Calu3 (cell line): ENCODE results near the gene MAN2A2. TPM values are rescaled to one million over a fixed set of nuclear protein-coding genes. Genes with fewer than 3 reads are reported as not detected.

Experiments
- BruUV-seq: library from RNA; stranded (reverse); fragments of 400-500 nt; replicated peaks from 2 replicates; lab custom pipeline; 2021; lab: Mats Ljungman, UMichigan
- CTCF ChIA-PET: fragments of 300-600 bp; sonication (Branson Sonifier 250); formaldehyde crosslinking; loops from one replicate; lab custom pipeline; 2022; ENCODE audit warnings: antibody characterized with exemption; lab: Charles Lee
- DNase-seq: peaks from one replicate; pipeline ENCODE4 v3.0.0; 2022
- H3K27ac Mint-ChIP-seq: one replicate; pipeline ENCODE4 v1.8.0; 2022; ENCODE audit warnings: mixed read lengths; ENCODE audit not compliant: unreplicated experiment
- H3K27me3 Mint-ChIP-seq: one replicate; pipeline ENCODE4 v1.8.0; 2022; ENCODE audit warnings: mixed read lengths; ENCODE audit not compliant: unreplicated experiment
- H3K36me3 Mint-ChIP-seq: one replicate; pipeline ENCODE4 v1.8.0; 2022; ENCODE audit warnings: mild to moderate bottlenecking, moderate library complexity, mixed read lengths; ENCODE audit not compliant: insufficient read depth, unreplicated experiment
- H3K4me1 Mint-ChIP-seq: one replicate; pipeline ENCODE4 v1.8.0; 2022; ENCODE audit warnings: mild to moderate bottlenecking, low read depth, mixed read lengths; ENCODE audit not compliant: unreplicated experiment
- H3K4me3 Mint-ChIP-seq: one replicate; pipeline ENCODE4 v1.8.0; 2022; ENCODE audit warnings: mild to moderate bottlenecking, low read depth, moderate library complexity, mixed read lengths; ENCODE audit not compliant: unreplicated experiment
- H3K9me3 Mint-ChIP-seq: one replicate; pipeline ENCODE4 v1.8.0; 2022; ENCODE audit warnings: low read depth, mixed read lengths; ENCODE audit not compliant: unreplicated experiment
- intact Hi-C: fragments of 100-400 bp; cut with micrococcal nuclease; formaldehyde crosslinking; loops from one replicate; pipeline ENCODE4 v1.10.0; 2022; ENCODE audit not compliant: unreplicated experiment
- total RNA-seq: library from RNA; stranded (reverse); gene quantifications from 2 replicates; pipeline ENCODE4 v1.2.3, GENCODE V29; 2022
- TF ChIP-seq, protein P1 (sequence below): fragments of 200-600 bp; IDR thresholded peaks from one replicate; pipeline ENCODE4 v1.8.0; 2022; ENCODE audit warnings: antibody characterized with exemption; ENCODE audit not compliant: unreplicated experiment

The MAN2A2 gene
- total RNA-seq, 1 experiment from 2014 or later: 58.5 TPM

DNA sequence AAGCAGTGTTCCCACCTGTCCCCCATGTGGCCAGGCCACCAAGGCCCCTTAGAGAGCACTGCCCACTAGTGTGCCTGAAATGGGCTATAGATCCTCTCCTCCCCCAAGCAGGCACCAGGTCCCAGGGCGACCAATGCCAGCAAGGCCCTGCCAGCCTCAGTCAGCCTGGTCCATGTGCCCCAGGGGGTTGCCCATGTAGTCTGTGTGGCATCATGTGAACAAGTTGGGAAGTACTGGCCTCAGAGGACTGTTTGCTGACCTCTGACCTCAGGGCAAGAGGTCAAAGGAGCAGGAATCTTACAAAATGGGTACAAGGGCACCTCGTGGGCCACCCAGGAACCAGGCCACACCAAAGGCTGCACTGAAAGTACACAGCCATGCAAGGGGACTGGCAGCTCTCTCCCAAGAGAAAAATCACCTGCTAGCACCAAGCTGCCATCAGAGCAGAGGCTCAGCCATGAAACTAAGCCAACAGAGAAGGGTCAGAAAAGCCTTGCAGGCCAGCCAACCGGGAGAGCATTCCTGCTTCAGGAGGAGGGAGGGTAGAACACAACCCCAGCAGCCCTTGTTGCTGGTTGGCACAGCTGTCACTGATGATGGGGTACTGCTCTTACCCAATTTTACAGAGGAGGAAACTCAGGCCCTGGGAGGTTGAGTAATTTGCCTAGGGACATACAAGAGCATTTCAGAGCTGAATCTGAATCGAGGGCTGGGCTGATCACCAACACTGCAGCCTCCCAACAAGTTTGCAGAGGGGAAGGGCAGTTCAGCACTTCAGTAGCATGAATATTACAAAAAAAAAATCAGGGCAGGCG is 39.9 kb upstream of the MAN2A2 start:
- no peak overlapping the region for H3K27ac Mint-ChIP-seq
- peaks cover 40% of the 10 kb centered on the region for H3K4me1 Mint-ChIP-seq
- H3K4me3 Mint-ChIP-seq: no peak overlapping the region
- DNase-seq: no peak
- H3K27me3 Mint-ChIP-seq: no peaks in the 10 kb centered on the region
- H3K36me3 Mint-ChIP-seq: peaks cover 3% of the 10 kb centered on the region
- CTCF ChIA-PET: no interaction called here
- no peaks in the 10 kb centered on the region for H3K9me3 Mint-ChIP-seq
- TF ChIP-seq, protein P1, sequence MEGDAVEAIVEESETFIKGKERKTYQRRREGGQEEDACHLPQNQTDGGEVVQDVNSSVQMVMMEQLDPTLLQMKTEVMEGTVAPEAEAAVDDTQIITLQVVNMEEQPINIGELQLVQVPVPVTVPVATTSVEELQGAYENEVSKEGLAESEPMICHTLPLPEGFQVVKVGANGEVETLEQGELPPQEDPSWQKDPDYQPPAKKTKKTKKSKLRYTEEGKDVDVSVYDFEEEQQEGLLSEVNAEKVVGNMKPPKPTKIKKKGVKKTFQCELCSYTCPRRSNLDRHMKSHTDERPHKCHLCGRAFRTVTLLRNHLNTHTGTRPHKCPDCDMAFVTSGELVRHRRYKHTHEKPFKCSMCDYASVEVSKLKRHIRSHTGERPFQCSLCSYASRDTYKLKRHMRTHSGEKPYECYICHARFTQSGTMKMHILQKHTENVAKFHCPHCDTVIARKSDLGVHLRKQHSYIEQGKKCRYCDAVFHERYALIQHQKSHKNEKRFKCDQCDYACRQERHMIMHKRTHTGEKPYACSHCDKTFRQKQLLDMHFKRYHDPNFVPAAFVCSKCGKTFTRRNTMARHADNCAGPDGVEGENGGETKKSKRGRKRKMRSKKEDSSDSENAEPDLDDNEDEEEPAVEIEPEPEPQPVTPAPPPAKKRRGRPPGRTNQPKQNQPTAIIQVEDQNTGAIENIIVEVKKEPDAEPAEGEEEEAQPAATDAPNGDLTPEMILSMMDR: no peak
- intact Hi-C loops: no loop called here
- BruUV-seq: no TSS peak

- H3K4me1 Mint-ChIP-seq: peaks cover 46% of the 10 kb centered on the region
- H3K36me3 Mint-ChIP-seq: peaks cover 5% of the 10 kb centered on the region
- no peaks in the 10 kb centered on the region for H3K27me3 Mint-ChIP-seq
- TF ChIP-seq, protein P1: no peak
- BruUV-seq: no TSS peak
- H3K4me3 Mint-ChIP-seq: no peak overlapping the region
- intact Hi-C loops: no loop called here
- no peak for DNase-seq
- CTCF ChIA-PET: interaction anchor here (0.5 kb wide), 1 partner anchor 10 kb away, joined by 3 read pairs; no protein-coding TSS in a partner anchor
- no peak overlapping the region for H3K27ac Mint-ChIP-seq
- no peaks in the 10 kb centered on the region for H3K9me3 Mint-ChIP-seq
Measured at GRCh38 chr15:90863987-90864386, 39.1 kb upstream of the MAN2A2 start.

GRCh38 chr15:90864507-90864906 is 38.6 kb upstream of the MAN2A2 start:
- DNase-seq: no peak
- Mint-ChIP-seq H3K4me1 (peaks cover 46% of the 10 kb centered on the region), H3K27me3 (no peaks in the 10 kb centered on the region), H3K9me3 (no peaks in the 10 kb centered on the region), H3K36me3 (peaks cover 8% of the 10 kb centered on the region), H3K27ac (no peak overlapping the region), H3K4me3 (no peak overlapping the region)
- intact Hi-C loops: no loop called here
- CTCF ChIA-PET: interaction anchor here (0.5 kb wide), 1 partner anchor 11 kb away, joined by 3 read pairs; no protein-coding TSS in a partner anchor
- TF ChIP-seq, protein P1: no peak
- no TSS peak for BruUV-seq

GRCh38 chr15:90865702-90866101 is 37.4 kb upstream of the MAN2A2 start:
- no peak for DNase-seq
- CTCF ChIA-PET: no interaction called here
- Mint-ChIP-seq H3K9me3 (no peaks in the 10 kb centered on the region), H3K4me1 (peaks cover 46% of the 10 kb centered on the region), H3K27me3 (no peaks in the 10 kb centered on the region), H3K4me3 (no peak overlapping the region), H3K27ac (no peak overlapping the region), H3K36me3 (peaks cover 20% of the 10 kb centered on the region)
- intact Hi-C loops: no loop called here
- no TSS peak for BruUV-seq
- TF ChIP-seq, protein P1: no peak
